SIG-M5 treated with dmso at 0.1 percent for 504 hours (cell line): Measurements from ENCODE around the gene SYTL1.
"Not testable (repeated sequence)": the region's sequence is repeated elsewhere in the genome, so short reads cannot be mapped to it uniquely, and the experiment has no call there.

ENCODE experiments used
- DNase-seq: peaks from one replicate; lab custom pipeline; 2025; ENCODE audit not compliant: unreplicated experiment; lab: John Stamatoyannopoulos, UW

The SYTL1 gene

GRCh38 chr1:27383039-27383605, 41.3 kb downstream of the SYTL1 start, which contains the start of gene CD164L2:
Gene CD164L2, minus strand, starts transcription at chr1:27383333. Its CDS starts 94 bp downstream, at chr1:27383239.
- DNase-seq, result no peak

GRCh38 chr1:27383661-27384060, 41.8 kb downstream of the SYTL1 start:
- DNase-seq, result no peak

GRCh38 chr1:27384797-27385196, 43.0 kb downstream of the SYTL1 start:
- DNase-seq, result not testable (repeated sequence)

GRCh38 chr1:27388337-27389005, 46.6 kb downstream of the SYTL1 start:
- DNase-seq, result no peak

- DNase-seq, result no peak
Observed at GRCh38 chr1:27391511-27392095, 49.8 kb downstream of the SYTL1 start.

- peak; percentile 86 for DNase-seq
Observed at GRCh38 chr1:27392096-27392777, 50.4 kb downstream of the SYTL1 start, which contains the start of gene GPR3. Gene GPR3, plus strand, starts transcription at chr1:27392622. Its CDS starts 1,177 bp downstream, at chr1:27393799.

GRCh38 chr1:27392778-27393635, 51.2 kb downstream of the SYTL1 start:
- DNase-seq, result no peak

GRCh38 chr1:27393641-27394281, 51.9 kb downstream of the SYTL1 start:
- no peak for DNase-seq

- no peak for DNase-seq
Observed at GRCh38 chr1:27394282-27394658, 52.4 kb downstream of the SYTL1 start.

- DNase-seq, result no peak
Observed at GRCh38 chr1:27394925-27395324, 53.1 kb downstream of the SYTL1 start.

GRCh38 chr1:27395441-27396195, 53.8 kb downstream of the SYTL1 start:
- DNase-seq, result peak; percentile 70

- no peak for DNase-seq
Observed at GRCh38 chr1:27397110-27397509, 55.3 kb downstream of the SYTL1 start.

GRCh38 chr1:27397749-27398148, 55.9 kb downstream of the SYTL1 start:
- no peak for DNase-seq

GRCh38 chr1:27398405-27399149, 56.8 kb downstream of the SYTL1 start:
- DNase-seq, result no peak

GRCh38 chr1:27399251-27400025, 57.6 kb downstream of the SYTL1 start:
- no peak for DNase-seq

GRCh38 chr1:27400082-27400962, 58.5 kb downstream of the SYTL1 start:
- DNase-seq, result no peak

GRCh38 chr1:27400963-27401341, 59.1 kb downstream of the SYTL1 start:
- DNase-seq, result no peak
